Stimulated activated CD4-positive, alpha-beta T cell treated with anti-CD3 and anti-CD28 coated beads, Interleukin-12 subunit alpha, Interleukin-12 subunit beta, amount 100 ng/mL, for 48 hours (primary cell): ENCODE results near the gene TRMT61B.
A peak's percentile ranks its signal among the peaks of the same experiment; 100 is the strongest.

Experiments used
- DNase-seq, 3 donors: peaks; one replicate each; pipeline ENCODE4 v3.0.0-alpha.2; 2020; ENCODE audit warnings: low read depth in 2 of 3, low spot score in 1 of 3

The TRMT61B gene

GRCh38 chr2:28868611-28869010 lies 1.5 kb downstream of the TRMT61B start:
- no peak for DNase-seq

GRCh38 chr2:28855977-28856376 lies 14.1 kb downstream of the TRMT61B start:
- no peak for DNase-seq

GRCh38 chr2:28855193-28855592 lies 14.9 kb downstream of the TRMT61B start:
- DNase-seq, result no peak

GRCh38 chr2:28842042-28842441 lies 28.1 kb downstream of the TRMT61B start:
- DNase-seq, result no peak

- DNase-seq, result no peak
Observed at GRCh38 chr2:28838971-28839370, 31.1 kb downstream of the TRMT61B start.

GRCh38 chr2:28835781-28836180 lies 34.3 kb downstream of the TRMT61B start:
- no peak for DNase-seq

GRCh38 chr2:28833740-28834470 lies 36.2 kb downstream of the TRMT61B start:
- no peak for DNase-seq

GRCh38 chr2:28828382-28828781 lies 41.7 kb downstream of the TRMT61B start:
- no peak for DNase-seq

- no peak for DNase-seq
Observed at GRCh38 chr2:28824870-28825269, 45.2 kb downstream of the TRMT61B start.

GRCh38 chr2:28824207-28824606 lies 45.9 kb downstream of the TRMT61B start:
- no peak for DNase-seq

- DNase-seq, result no peak
Observed at GRCh38 chr2:28822036-28822435, 48.1 kb downstream of the TRMT61B start.

GRCh38 chr2:28821295-28821958 lies 48.7 kb downstream of the TRMT61B start:
- DNase-seq, result peak; percentile 23 to 86 (median 36)

GRCh38 chr2:28818053-28818452 lies 52.1 kb downstream of the TRMT61B start:
- no peak for DNase-seq

GRCh38 chr2:28810384-28811285 lies 59.5 kb downstream of the TRMT61B start, which contains the start of gene SPDYA:
Gene SPDYA (plus strand): TSS chr2:28810834. CDS start chr2:28816015, 5,181 bp downstream.
- DNase-seq, result peak; percentile 69 to 77 (median 70)

- DNase-seq, result no peak
Observed at GRCh38 chr2:28809927-28810326, 60.2 kb downstream of the TRMT61B start.

GRCh38 chr2:28802975-28803429 lies 67.1 kb downstream of the TRMT61B start:
- DNase-seq, result no peak

- no peak for DNase-seq
Observed at GRCh38 chr2:28801726-28802125, 68.4 kb downstream of the TRMT61B start.
